Rectal smooth muscle tissue (tissue), 1 donor: ENCODE measurements around the gene PRTFDC1.

Source experiments
- H3K27ac ChIP-seq: one replicate; pipeline ENCODE4 v1.7.0; 2013; ENCODE audit warnings: low read depth, low read length, inconsistent platforms
- H3K27me3 ChIP-seq: one replicate; pipeline ENCODE4 v1.7.0; 2013; ENCODE audit warnings: low read length; ENCODE audit not compliant: control insufficient read depth, insufficient read depth
- H3K36me3 ChIP-seq: one replicate; pipeline ENCODE4 v1.7.0; 2013; ENCODE audit warnings: low read length; ENCODE audit not compliant: control insufficient read depth, insufficient read depth
- H3K4me1 ChIP-seq: one replicate; pipeline ENCODE4 v1.7.0; 2013; ENCODE audit warnings: low read length; ENCODE audit not compliant: control insufficient read depth, insufficient read depth
- H3K4me3 ChIP-seq: one replicate; pipeline ENCODE4 v1.7.0; 2013; ENCODE audit warnings: low read length
- H3K9ac ChIP-seq: one replicate; pipeline ENCODE4 v1.7.0; 2013; ENCODE audit warnings: low read length

Gene PRTFDC1

GRCh38 chr10:24804392-24804791, 148.0 kb downstream of the PRTFDC1 start:
- no peaks in the 10 kb centered on the region for H3K4me1 ChIP-seq
- no peak overlapping the region for H3K27ac ChIP-seq
- H3K36me3 ChIP-seq, result no peaks in the 10 kb centered on the region
- H3K9ac ChIP-seq, result no peak overlapping the region
- H3K4me3 ChIP-seq, result no peak overlapping the region
- H3K27me3 ChIP-seq, result no peaks in the 10 kb centered on the region

- Histone ChIP-seq H3K4me3 (no peak overlapping the region), H3K4me1 (no peaks in the 10 kb centered on the region), H3K27ac (no peak overlapping the region), H3K9ac (no peak overlapping the region), H3K36me3 (no peaks in the 10 kb centered on the region), H3K27me3 (no peaks in the 10 kb centered on the region)
These were observed 150.0 kb downstream of the PRTFDC1 start for GRCh38 chr10:24802378-24802777.

GRCh38 chr10:24800861-24801260, 151.5 kb downstream of the PRTFDC1 start:
- Histone ChIP-seq H3K4me1 (no peaks in the 10 kb centered on the region), H3K27ac (no peak overlapping the region)

More at GRCh38 chr10:24800861-24801260, 151.5 kb downstream of the PRTFDC1 start:
- Histone ChIP-seq H3K36me3 (no peaks in the 10 kb centered on the region), H3K9ac (no peak overlapping the region), H3K4me3 (no peak overlapping the region), H3K27me3 (no peaks in the 10 kb centered on the region)
